Activated CD4-positive, alpha-beta T cell treated with anti-CD3 and anti-CD28 coated beads, Interleukin-2, amount 50 U/mL, for 1 hour (primary cell): ENCODE results near the gene TRIM23.
"Not testable (repeated sequence)": the region's sequence is repeated elsewhere in the genome, so short reads cannot be mapped to it uniquely, and the experiment has no call there.

Experiments
- DNase-seq: peaks from one replicate; pipeline ENCODE4 v3.0.0-alpha.2; 2020

Gene TRIM23

DNA sequence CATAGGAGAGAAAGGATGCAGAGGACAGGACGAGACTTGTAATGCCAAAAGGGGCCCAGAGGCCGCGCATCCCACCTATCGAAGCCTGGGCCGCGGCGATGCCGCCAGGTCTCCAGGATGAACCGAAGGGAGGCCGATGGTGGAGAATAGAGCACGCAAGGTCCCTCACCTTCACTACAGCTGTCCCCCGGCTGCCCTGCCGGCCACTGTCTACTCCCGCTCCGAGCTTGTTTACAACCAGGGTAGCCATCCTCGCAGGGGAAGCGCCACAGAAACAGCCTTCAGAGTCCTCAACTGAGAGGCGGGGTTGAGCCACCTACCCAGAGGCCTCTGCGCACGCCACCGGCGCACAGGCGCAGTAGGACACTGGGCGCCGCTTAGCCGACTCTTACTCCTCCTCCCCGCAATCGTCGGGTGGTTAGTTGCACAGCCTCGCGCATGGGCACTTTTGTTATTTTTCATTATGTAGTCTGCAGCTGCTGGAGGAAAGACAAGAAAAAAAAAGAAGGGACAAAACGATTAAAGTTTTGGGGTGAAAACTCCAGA is at the start of gene TRIM23:
Gene TRIM23 (minus strand): TSS at position 309 of the 546 bp plus-strand sequence. CDS start 59 bp downstream, at position 250.
- peak; percentile 88 for DNase-seq

DNA sequence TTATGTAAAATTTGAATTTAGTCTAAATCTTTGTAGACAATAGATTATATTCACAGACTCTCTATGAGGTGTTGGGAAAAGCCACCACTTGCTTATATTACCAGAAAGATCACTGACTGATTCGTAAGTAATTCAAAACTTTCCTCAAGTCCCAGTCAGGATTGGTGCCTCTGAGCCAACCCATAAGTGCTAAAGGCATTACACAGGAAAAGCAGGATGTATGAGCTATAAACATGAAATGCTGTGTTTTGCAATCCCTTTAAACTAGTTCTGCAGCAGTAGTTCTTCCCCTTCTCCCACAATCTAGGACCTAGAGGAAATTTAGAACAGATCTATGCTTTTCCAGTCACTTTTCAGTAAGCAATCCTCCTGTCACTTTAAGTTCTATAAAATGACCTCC is 48.7 kb upstream of the TRIM23 start:
- no peak for DNase-seq

DNA sequence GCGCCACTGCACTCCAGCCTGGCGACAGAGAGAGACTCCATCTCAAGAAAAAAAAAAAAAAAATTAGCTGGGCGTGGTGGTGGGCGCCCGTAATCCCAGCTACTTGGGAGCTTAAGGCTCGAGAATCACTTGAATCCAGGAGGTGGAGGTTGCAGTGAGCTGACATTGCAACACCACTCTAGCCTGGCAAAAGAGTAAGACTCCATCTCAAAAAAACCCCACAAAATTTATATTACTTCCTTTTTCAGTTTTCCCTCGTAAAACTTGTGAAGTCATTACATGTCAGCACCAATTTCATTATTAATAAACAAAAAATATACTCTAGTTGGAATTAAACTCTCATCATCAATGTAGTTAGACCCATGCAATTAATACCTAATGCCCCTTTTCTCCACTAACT is 44.6 kb upstream of the TRIM23 start:
- no peak for DNase-seq

DNA sequence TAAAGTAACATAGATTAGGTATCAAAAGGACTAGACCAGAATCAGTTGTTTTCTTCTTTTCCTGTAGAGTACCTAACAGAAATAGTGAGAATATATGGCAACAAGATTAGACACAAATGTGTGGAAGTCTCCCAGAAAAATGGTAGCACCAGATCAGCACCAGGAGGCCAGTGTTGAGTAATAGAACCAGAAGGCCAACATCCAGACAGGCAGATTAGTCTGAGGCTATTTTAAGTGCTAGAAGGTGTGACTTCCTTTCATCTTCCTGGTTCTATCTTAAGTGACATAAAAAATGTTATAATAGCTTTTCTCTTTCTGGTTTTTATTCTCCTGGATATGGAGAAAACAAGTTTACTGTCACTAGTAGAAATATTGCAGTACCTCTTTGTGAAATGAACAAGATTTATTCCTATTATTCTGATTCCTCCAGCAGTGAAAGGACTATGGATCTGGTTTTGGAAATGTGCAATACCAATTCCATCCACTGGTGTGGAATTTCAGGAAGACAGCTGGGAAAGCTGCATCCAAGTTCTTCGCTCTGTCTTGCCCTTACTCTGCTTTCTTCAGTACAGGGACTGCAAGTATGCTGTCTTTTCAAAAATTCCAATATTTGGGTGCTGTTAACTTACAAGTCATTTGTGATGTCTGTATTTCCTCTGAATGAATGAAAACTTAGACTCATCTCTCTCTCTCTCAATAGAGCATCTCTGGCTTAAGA is 39.8 kb upstream of the TRIM23 start:
- DNase-seq, result no peak

DNA sequence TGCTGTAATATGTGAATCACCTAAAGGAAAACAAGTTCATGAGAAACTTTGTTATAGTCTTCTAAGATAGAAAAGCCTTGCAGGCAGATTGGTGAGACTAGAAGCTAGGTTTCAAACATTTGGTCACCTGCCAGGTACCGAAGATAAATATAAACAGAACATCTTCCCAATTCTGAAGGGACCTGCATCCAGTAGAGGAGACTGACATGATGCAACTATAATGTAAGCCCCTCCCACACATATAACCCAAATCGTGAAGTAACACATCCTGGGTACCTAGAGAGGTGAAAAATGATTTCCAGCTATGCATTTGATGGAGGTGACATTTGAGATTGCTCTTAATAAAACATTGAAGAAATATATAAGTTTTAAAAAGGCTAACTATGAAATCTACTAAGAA is 30.6 kb upstream of the TRIM23 start:
- no peak for DNase-seq

- DNase-seq, result no peak
These were observed 27.0 kb upstream of the TRIM23 start for GRCh38 chr5:65651144-65651543.

- no peak for DNase-seq
These were observed 23.8 kb upstream of the TRIM23 start for GRCh38 chr5:65647941-65648340.

DNA sequence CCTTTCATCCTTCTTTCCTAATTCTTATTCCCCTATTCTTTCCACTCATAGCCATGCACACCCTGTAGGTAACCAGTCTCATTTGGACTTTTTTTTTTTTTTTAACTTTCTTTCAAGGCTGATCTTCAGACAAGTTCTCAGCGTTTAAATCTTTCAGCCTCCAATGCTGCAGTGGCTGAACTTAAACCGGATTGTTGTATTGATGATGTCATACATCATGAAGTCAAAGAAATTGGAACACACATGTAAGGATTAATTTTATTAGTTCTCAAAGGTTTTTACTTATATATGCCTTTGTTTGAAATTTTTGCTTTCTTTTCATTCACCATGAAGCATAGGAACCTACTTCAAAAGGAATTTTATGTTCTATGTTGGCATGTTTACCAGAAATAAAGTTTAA is 22.8 kb upstream of the TRIM23 start:
- DNase-seq, result no peak

GRCh38 chr5:65640240-65640639 is 16.1 kb upstream of the TRIM23 start:
- no peak for DNase-seq

DNA sequence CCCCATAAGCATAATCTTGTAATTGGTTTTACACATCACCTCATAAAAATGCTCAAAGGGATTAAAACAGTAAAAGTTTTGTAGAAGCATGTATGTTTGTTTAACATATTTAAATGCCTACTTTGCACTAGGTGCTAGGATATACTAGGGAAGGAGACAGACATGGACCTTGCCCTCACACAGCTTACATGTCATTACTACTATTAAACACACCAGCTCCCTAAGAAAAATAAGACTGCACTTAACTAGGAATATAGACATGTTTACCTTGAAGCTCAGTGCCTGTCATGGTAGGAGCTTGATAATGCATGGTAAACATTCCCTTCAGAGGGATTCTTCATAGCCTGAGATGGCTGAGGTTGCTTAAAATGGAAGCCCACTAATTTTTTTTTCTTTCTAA is 6.8 kb upstream of the TRIM23 start:
- DNase-seq, result no peak

- no peak for DNase-seq
These were observed 1.6 kb upstream of the TRIM23 start for GRCh38 chr5:65625743-65626142.

- peak; percentile 75 for DNase-seq
These were observed 730 bp upstream of the TRIM23 start, which contains the start of the genes SHLD3 and TRAPPC13 for GRCh38 chr5:65624571-65625555. SHLD3 (plus strand) TSS chr5:65625027; CDS start chr5:65629588, 4,561 bp downstream. TRAPPC13 (plus strand) TSS chr5:65625027; CDS start chr5:65625061, 34 bp downstream.

GRCh38 chr5:65623482-65623881 is 651 bp downstream of the TRIM23 start:
- no peak for DNase-seq

DNA sequence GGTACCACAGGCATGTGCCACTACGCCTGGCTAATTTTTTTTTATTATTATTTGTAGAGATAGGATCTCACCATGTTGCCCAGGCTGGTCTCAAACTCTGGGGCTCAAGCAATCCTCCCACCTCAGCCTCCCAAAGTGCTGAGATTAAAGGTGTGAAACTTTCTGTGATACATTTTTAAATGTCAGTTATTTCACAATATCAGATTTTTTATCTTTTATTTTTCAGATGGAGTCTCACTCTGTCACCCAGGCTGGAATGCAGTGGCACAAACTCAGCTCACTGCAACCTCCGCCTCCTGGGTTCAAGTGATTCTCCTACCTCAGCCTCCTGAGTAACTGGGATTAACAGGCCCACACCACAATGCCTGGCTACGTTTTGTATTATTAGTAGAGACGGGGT is 2.2 kb downstream of the TRIM23 start:
- not testable (repeated sequence) for DNase-seq

GRCh38 chr5:65620021-65620420 is 4.1 kb downstream of the TRIM23 start:
- no peak for DNase-seq

- DNase-seq, result no peak
These were observed 11.7 kb downstream of the TRIM23 start for GRCh38 chr5:65612298-65612907.

GRCh38 chr5:65611524-65611923 is 12.6 kb downstream of the TRIM23 start:
- no peak for DNase-seq

GRCh38 chr5:65601761-65602160 is 22.4 kb downstream of the TRIM23 start:
- not testable (repeated sequence) for DNase-seq

- DNase-seq, result no peak
These were observed 35.4 kb downstream of the TRIM23 start for GRCh38 chr5:65588694-65589093.

DNA sequence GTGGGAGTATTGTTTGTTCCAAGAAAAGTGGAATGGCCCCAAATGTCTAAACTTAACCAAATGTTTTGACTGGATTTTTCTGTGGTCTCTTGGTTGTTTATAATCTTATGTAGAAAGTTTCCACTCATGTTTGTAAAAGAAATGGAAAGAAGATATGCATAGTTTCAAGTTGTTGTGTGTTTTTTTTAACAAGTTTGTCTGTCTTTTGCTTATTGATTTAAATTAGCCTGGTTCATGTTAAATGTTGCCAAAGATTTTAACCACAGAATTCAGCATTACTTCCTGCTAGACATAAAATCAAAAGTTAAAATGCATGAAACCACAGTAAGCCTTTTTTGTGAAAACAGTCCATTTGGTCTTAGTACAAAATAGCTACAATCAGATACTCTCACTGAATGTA is 47.0 kb downstream of the TRIM23 start:
- no peak for DNase-seq

DNA sequence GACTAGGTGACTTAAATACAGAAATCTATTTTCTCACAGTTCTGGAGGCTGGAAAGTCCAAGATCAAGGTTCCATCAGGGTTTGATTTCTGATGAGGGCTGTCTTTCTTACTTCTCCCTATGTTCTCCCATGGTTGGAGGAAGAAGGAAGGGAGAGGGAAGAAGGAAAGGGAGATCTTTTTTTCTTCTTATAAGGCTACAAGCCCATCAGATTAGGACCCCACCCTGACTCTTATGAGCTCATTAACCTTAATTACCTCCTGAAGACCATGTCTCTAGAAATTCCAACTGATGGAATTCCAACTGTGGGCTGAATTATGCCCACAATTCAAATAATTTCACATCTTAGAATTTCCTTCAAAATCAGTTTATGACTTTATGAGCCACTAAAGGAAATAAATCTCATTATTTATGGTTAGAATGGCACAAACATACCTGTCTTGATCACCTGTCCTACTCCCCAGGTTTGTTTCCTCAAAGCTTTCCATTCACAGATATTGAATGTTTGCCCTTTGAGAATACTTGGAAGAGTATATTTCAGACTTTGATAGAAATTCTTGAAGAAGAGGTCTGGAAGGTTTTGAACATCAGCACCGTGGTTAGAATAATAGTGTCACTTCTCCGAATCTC is 53.4 kb downstream of the TRIM23 start:
- no peak for DNase-seq

DNA sequence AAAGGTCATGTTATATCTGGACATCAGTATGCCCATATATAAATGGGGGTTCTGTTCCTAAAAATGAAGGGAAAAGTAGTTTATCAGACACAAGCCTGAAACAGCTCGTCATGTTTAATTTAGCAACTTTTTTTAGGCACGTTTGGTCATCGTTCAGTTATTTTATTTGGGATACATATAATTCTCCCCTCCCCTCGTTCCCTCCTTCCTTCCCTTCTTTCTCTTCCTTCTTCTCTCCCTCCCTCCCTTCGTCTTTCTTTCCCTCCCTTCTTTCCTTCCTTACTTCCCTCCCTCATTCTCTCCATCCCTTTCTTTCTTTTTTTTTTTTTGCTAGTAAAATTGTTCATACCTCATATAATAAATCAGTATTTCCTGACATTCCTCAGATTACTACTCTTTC is 57.6 kb downstream of the TRIM23 start:
- no peak for DNase-seq

GRCh38 chr5:65563777-65564176 is 60.4 kb downstream of the TRIM23 start:
- DNase-seq, result no peak
